ENCODE measurements around the gene TMEM254. TPM values are rescaled to one million over a fixed set of nuclear protein-coding genes. Genes with fewer than 3 reads are reported as not detected.

The TMEM254 gene
- total RNA-seq, 2 experiments from 2014 or later, result not detected

- TF ChIP-seq EZH2phosphoT487 (IDR thresholded peaks at IDR 0.05; ENCODE audit: borderline replicate concordance, low read depth, low read length) (no peak), CTCF (conservative IDR thresholded peaks at IDR 0.05; ENCODE audit: low read length) (no peak)
- Histone ChIP-seq H3K4me3 (ENCODE audit: low read depth, low read length, poor library complexity, severe bottlenecking) (no peak overlapping the region), H3K27ac (ENCODE audit: low read depth, low read length, poor library complexity, severe bottlenecking) (no peak overlapping the region), H2AFZ (ENCODE audit: low read length) (no peak overlapping the region), H4K20me1 (ENCODE audit: insufficient read depth, low read length) (no peaks in the 10 kb centered on the region), H3K79me2 (ENCODE audit: insufficient read depth, low read depth, low read length) (no peaks in the 10 kb centered on the region), H3K4me1 (ENCODE audit: insufficient read depth, low read length, poor library complexity, severe bottlenecking) (no peaks in the 10 kb centered on the region), H3K9me3 (ENCODE audit: low read length) (0 out of 2 replicates have a peak, but pooled peaks cover 7% of the 10 kb centered on the region), H3K9me2 (ENCODE audit: insufficient read depth, low read length) (no peaks in the 10 kb centered on the region), H3K36me3 (ENCODE audit: insufficient read depth, low read length) (no peaks in the 10 kb centered on the region), H3K4me2 (ENCODE audit: low read length) (no peak overlapping the region)
- BruUV-seq (replicated peaks), result no TSS peak
- ChIA-PET POLR2A (no interaction called here), CTCF (ENCODE audit: unreplicated experiment) (no interaction called here)
- intact Hi-C loops (cut with micrococcal nuclease; ENCODE audit: unreplicated experiment), result no loop called here
- no peak for DNase-seq (ENCODE audit: low spot score)
Observed at GRCh38 chr10:80110986-80111385, 32.5 kb downstream of the TMEM254 start.

- no peak for TF ChIP-seq EZH2phosphoT487 (IDR thresholded peaks at IDR 0.05; ENCODE audit: borderline replicate concordance, low read depth, low read length)
- TF ChIP-seq CTCF (conservative IDR thresholded peaks at IDR 0.05; ENCODE audit: low read length), result no peak
- no peaks in the 10 kb centered on the region for H4K20me1 ChIP-seq (ENCODE audit: insufficient read depth, low read length)
- intact Hi-C loops (cut with micrococcal nuclease; ENCODE audit: unreplicated experiment), result no loop called here
- no peak overlapping the region for H3K4me2 ChIP-seq (ENCODE audit: low read length)
- no TSS peak for BruUV-seq (replicated peaks)
- H3K4me3 ChIP-seq (ENCODE audit: low read depth, low read length, poor library complexity, severe bottlenecking), result no peak overlapping the region
- no peaks in the 10 kb centered on the region for H3K9me3 ChIP-seq (ENCODE audit: low read length)
- H2AFZ ChIP-seq (ENCODE audit: low read length), result no peak overlapping the region
- H3K4me1 ChIP-seq (ENCODE audit: insufficient read depth, low read length, poor library complexity, severe bottlenecking), result no peaks in the 10 kb centered on the region
- no peaks in the 10 kb centered on the region for H3K9me2 ChIP-seq (ENCODE audit: insufficient read depth, low read length)
- ChIA-PET CTCF (ENCODE audit: unreplicated experiment) (no interaction called here), POLR2A (interaction anchor here (0.7 to 1.1 kb wide), 2 partner anchors 16 to 50 kb away, joined by 3 read pairs; no protein-coding TSS in a partner anchor)
- H3K27ac ChIP-seq (ENCODE audit: low read depth, low read length, poor library complexity, severe bottlenecking), result no peak overlapping the region
- no peak for DNase-seq (ENCODE audit: low spot score)
- H3K79me2 ChIP-seq (ENCODE audit: insufficient read depth, low read depth, low read length), result no peaks in the 10 kb centered on the region
- H3K36me3 ChIP-seq (ENCODE audit: insufficient read depth, low read length), result no peaks in the 10 kb centered on the region
Observed at GRCh38 chr10:80118669-80119068, 40.2 kb downstream of the TMEM254 start.

- Histone ChIP-seq H3K4me3 (ENCODE audit: low read depth, low read length, poor library complexity, severe bottlenecking) (no peak overlapping the region), H3K27ac (ENCODE audit: low read depth, low read length, poor library complexity, severe bottlenecking) (no peak overlapping the region), H3K9me3 (ENCODE audit: low read length) (no peaks in the 10 kb centered on the region), H3K36me3 (ENCODE audit: insufficient read depth, low read length) (no peaks in the 10 kb centered on the region), H3K9me2 (ENCODE audit: insufficient read depth, low read length) (no peaks in the 10 kb centered on the region), H2AFZ (ENCODE audit: low read length) (no peak overlapping the region), H3K4me1 (ENCODE audit: insufficient read depth, low read length, poor library complexity, severe bottlenecking) (no peaks in the 10 kb centered on the region), H3K4me2 (ENCODE audit: low read length) (no peak overlapping the region), H3K79me2 (ENCODE audit: insufficient read depth, low read depth, low read length) (no peaks in the 10 kb centered on the region), H4K20me1 (ENCODE audit: insufficient read depth, low read length) (no peaks in the 10 kb centered on the region)
- DNase-seq (ENCODE audit: low spot score), result no peak
- intact Hi-C loops (cut with micrococcal nuclease; ENCODE audit: unreplicated experiment), result no loop called here
- CTCF ChIA-PET (ENCODE audit: unreplicated experiment), result no interaction called here
- no TSS peak for BruUV-seq (replicated peaks)
- POLR2A ChIA-PET, result no interaction called here
- no peak for TF ChIP-seq CTCF (conservative IDR thresholded peaks at IDR 0.05; ENCODE audit: low read length)
- TF ChIP-seq EZH2phosphoT487 (IDR thresholded peaks at IDR 0.05; ENCODE audit: borderline replicate concordance, low read depth, low read length), result no peak
Observed at GRCh38 chr10:80122110-80122710, 43.7 kb downstream of the TMEM254 start.
